SIG-M5 treated with dmso at 0.1 percent for 504 hours (cell line): ENCODE results near the gene APC2.
"Not testable (repeated sequence)": the region's sequence is repeated elsewhere in the genome, so short reads cannot be mapped to it uniquely, and the experiment has no call there.

Experiments
- DNase-seq: peaks from one replicate; lab custom pipeline; 2025; ENCODE audit not compliant: unreplicated experiment; lab: John Stamatoyannopoulos, UW

Gene APC2

GRCh38 chr19:1510807-1511206 is 60.9 kb downstream of the APC2 start:
- no peak for DNase-seq

- DNase-seq = no peak
Observed at GRCh38 chr19:1511318-1512317, 61.7 kb downstream of the APC2 start.

- peak; percentile 54 for DNase-seq
Observed at GRCh38 chr19:1512671-1513498, 63.0 kb downstream of the APC2 start, which contains the start of gene ADAMTSL5. TSS of gene ADAMTSL5 (minus strand) at chr19:1513019. CDS start at chr19:1510943, 2,076 bp downstream.

- peak; percentile 25 for DNase-seq
Observed at GRCh38 chr19:1513499-1514294, 63.8 kb downstream of the APC2 start.

- DNase-seq = no peak
Observed at GRCh38 chr19:1514295-1514661, 64.4 kb downstream of the APC2 start.

GRCh38 chr19:1514986-1515721 is 65.2 kb downstream of the APC2 start:
- DNase-seq = no peak

GRCh38 chr19:1516395-1516753 is 66.5 kb downstream of the APC2 start:
- no peak for DNase-seq

GRCh38 chr19:1518471-1518870 is 68.5 kb downstream of the APC2 start:
- DNase-seq = no peak

- DNase-seq = not testable (repeated sequence)
Observed at GRCh38 chr19:1519802-1520201, 69.9 kb downstream of the APC2 start.

- DNase-seq = no peak
Observed at GRCh38 chr19:1520203-1520780, 70.4 kb downstream of the APC2 start.

GRCh38 chr19:1521636-1522035 is 71.7 kb downstream of the APC2 start:
- no peak for DNase-seq

GRCh38 chr19:1522061-1522460 is 72.1 kb downstream of the APC2 start:
- no peak for DNase-seq

- no peak for DNase-seq
Observed at GRCh38 chr19:1522838-1523237, 72.9 kb downstream of the APC2 start.
